Stimulated activated CD8-positive, alpha-beta memory T cell treated with anti-CD3 and anti-CD28 coated beads, Interleukin-4, amount 100 ng/mL, for 48 hours (primary cell): Measurements from ENCODE around the gene CYP3A5.

ENCODE experiments used
- DNase-seq: peaks from one replicate; pipeline ENCODE4 v3.0.0-alpha.2; 2020

The CYP3A5 gene

DNA sequence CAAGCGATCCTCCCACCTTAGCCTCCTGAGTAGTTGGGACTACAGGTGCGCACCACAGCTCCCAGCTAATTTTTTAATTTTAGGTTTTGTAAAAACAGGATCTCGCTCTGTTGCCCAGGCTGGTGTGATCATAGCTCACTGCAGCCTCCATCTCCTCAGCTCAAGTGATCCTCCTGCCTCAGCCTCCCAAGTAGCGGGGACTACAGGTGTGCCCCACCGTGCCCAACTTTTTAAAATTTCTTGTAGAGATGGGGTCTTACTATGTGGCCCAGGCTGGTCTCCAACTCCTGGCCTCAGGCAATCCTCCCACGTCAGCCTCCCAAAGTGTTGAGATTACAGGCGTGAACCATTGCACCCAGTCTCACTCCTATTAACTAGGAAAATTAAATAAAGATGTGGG, 74.3 kb downstream of the CYP3A5 start:
- DNase-seq: no peak

DNA sequence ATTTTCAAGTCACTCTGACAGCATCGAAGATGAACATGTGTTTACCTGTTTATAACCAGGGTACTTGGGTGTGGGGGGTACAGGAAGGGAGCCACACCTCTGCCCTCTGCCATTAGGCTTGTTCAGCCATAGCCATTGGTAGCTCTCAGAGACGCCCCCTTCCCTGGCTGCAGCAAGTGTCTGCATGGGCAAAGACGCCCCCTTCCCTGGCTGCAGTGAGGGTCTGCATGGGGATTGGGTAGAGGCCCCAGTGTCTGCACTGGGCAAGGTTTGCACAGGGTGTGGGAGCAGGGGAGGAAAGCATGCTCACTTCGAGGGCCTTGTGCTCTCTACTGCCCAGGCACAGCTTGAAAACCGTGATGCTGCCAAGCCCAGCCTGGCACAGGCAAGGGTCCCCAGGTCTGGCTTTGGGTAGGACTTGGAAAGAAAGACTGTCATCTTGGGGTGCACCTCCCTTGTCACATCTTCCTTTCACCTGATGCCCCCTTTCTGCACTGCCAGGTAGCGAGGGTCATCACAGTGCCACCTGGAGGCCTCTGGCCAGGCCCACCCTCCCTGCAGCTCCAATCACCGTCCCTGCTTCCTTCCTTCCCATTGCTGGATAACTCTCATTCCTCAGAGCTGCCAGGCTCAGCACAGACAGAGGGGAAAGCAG, 78.0 kb downstream of the CYP3A5 start:
- no peak for DNase-seq

- no peak for DNase-seq
Observed at GRCh38 chr7:99599836-99600235, 80.0 kb downstream of the CYP3A5 start.
